Stimulated activated CD4-positive, alpha-beta T cell treated with anti-CD3 and anti-CD28 coated beads, Interleukin-4, amount 100 ng/mL, for 48 hours (primary cell): ENCODE data around the gene ASB18.

Source experiments
- DNase-seq, 2 donors: peaks; one replicate each; pipeline ENCODE4 v3.0.0-alpha.2; 2020; ENCODE audit warnings: low read depth in 2 of 2

The ASB18 gene

GRCh38 chr2:236164201-236164924, 99.8 kb downstream of the ASB18 start:
- DNase-seq: no peak

- no peak for DNase-seq
These were observed 100.6 kb downstream of the ASB18 start for GRCh38 chr2:236163471-236164200.

GRCh38 chr2:236162882-236163470, 101.2 kb downstream of the ASB18 start:
- DNase-seq: no peak

DNA sequence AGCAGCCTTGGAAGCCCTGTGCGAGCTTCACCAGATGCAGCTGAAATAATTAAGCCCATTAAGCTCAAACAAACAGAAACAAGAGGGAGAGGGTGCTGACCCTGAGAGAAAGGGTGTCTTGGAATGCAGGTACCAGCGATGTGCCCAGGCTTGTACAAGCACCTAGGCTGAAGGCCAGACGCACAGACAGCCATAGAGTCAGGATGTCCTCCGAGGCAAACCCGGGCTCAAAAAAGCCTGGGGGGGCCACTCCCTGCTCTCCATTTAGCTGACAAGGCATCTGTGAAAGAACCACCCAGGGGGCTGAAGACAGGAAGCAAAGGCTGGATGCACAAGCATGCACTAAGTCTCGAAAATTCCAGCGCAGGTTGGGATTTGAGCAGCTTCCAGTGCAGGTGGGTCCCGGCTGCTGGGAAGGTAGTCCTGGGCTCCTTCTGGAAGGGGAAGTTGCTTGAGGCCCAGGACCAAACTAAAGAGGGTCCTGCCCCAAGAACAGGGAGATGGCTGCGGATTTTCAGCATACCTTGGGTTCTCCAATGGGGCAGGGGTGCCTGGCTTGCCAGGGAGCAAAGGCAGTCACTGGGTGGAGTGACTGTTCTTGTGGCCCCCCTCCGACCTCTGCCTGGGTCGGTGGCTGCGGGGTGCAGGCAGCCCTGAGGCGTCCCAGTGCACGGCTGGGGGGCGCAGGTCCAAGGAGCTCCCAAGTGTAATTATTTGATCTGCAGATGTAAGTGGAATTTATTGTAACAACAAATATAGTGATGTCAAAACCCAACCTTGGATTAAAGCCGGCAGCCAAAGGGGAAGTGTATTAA, 102.0 kb downstream of the ASB18 start:
- DNase-seq: no peak

DNA sequence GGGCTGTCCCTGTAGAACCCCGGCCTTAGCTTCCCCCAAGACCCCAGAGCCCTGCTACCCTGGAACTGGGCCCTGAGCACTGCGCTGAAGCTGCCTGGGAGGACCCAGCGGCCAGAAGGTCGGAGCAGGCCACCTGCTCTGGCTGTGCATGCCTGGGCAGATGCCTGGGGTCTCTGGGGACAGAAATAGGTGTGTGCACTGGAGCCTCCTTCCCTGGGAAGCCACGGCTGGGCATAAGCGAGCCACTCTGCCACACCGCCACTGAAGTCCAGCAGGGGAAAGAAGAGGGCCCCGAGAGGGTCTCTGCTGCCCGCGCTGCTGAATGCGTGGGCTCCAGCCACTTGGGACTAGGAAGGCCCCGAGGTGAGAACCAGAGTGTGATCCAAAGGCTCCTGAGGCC, 102.7 kb downstream of the ASB18 start:
- DNase-seq: no peak

- no peak for DNase-seq
These were observed 103.1 kb downstream of the ASB18 start for GRCh38 chr2:236161082-236161462.

- no peak for DNase-seq
These were observed 103.7 kb downstream of the ASB18 start for GRCh38 chr2:236160366-236161081.

DNA sequence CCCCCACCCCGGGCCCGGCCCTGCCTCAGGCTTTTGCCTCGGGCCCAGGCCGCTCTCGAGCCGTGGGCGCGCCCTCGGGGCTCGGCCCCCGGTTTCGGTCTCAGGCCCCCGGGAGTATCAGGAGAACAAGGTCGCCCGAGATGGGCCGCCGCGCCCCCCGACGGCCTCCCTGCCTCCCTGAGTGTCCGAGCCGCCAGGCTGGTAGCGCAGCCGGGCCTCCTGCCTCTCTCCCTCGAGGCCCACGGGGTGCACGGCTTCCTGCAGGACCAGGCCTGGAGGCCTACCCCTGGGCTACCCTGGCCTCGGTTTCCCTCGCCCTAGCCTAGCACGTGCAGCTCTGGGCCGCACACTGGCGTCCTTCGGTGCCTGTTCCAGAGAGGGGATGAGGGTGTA, 104.4 kb downstream of the ASB18 start:
- DNase-seq: no peak

- no peak for DNase-seq
These were observed 105.0 kb downstream of the ASB18 start for GRCh38 chr2:236158969-236159777.

GRCh38 chr2:236157815-236158498, 106.2 kb downstream of the ASB18 start:
- no peak for DNase-seq

GRCh38 chr2:236157366-236157765, 106.8 kb downstream of the ASB18 start:
- no peak for DNase-seq

GRCh38 chr2:236156860-236157194, 107.4 kb downstream of the ASB18 start:
- no peak for DNase-seq

DNA sequence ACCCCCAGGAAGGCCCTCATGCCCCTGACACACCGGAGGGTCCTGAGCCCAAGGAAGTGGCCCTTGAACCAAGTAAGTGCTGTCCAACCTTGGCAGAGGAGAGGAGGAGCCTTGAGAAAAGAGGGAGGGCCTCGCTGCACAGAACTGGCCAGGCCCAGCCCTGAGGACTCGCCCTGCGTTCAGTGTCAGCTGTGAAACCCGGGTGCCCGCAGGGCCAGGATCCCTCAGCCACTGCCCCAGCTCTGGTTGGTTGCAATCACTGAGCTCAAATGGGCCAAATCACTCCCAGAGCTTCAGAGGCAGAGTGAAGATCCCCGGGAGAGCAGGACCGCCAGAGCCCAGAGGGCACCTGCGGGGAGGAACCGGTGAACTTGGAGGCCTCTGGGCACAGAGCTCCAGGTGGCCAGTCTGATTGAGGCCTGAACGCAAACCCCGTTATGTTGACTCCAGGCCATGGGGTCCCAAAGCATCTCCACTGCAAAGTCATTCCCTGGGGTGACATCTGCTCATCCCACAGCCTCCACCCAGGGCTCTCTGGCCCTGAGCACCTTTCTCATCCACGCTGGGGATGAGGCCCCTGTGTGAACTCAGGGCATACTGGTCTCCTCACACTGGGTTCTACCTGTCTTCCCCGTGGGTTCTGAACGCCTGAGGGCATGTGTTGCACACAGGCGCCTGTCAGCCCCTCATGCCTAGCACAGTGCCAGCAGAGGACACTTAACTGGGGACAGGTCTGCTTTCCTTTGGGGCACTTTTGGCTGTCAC, 107.9 kb downstream of the ASB18 start:
- no peak for DNase-seq

DNA sequence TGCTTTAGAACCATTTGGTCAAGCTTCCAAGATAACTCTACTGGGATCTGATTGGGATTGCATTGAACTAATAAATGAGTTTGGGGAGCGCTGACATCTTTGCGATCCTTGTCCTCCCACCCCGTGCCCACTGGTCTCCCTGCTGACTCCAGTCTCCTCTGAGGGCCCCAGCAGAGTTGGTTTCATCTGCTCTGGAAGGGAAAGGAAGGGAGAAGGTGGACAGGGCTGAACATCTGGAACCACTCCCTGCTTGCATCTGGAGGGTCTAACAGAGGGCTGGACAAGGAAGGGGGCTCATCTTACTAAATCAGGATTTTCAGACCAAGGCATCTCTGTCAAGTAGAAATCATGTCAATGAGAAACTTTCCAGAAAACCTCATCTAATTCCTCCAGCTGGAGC, 108.8 kb downstream of the ASB18 start:
- no peak for DNase-seq

GRCh38 chr2:236146436-236146835, 117.8 kb downstream of the ASB18 start:
- DNase-seq: no peak

DNA sequence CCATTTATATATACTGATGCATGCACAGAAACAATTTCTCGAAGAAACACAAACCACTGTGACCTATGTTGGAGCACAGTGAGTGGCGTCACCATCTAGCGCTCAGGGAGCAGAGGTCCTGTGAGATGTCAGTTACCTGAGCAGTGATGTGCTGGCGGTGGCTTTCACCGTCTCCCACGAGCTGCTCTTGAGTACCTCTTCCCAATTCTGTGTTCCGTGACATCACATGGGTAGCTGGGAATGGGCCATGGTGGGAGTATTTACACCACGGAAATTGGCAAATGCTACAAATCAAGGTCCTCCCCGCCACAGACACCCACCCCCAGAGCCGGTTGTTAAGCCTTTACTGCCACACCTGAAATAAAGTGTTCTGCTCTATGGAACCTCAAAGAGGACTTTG, 120.4 kb downstream of the ASB18 start:
- DNase-seq: no peak
